ENCODE data around the gene THY1. TPM values are rescaled to one million over a fixed set of nuclear protein-coding genes. Genes with fewer than 3 reads are reported as not detected.

THY1 gene
- total RNA-seq, 1 donor from 2014 or later = 49.2 TPM

- Histone ChIP-seq H4K20me1 (ENCODE audit: low read depth) (peaks cover 6% of the 10 kb centered on the region), H3K4me1 (peaks cover 52% of the 10 kb centered on the region), H3K4me3 (peak overlapping the region; percentile 57), H3K4me2 (peak overlapping the region; percentile 91), H2AFZ (replicated peaks) (peak overlapping the region; percentile 80), H3K79me2 (ENCODE audit: low read depth) (no peaks in the 10 kb centered on the region), H3K27me3 (peaks cover 22% of the 10 kb centered on the region), H3K27ac (no peak overlapping the region), H3F3A (ENCODE audit: low read depth) (peaks cover 54% of the 10 kb centered on the region), H3K36me3 (no peaks in the 10 kb centered on the region), H3K9ac (no peak overlapping the region), H3K9me3 (ENCODE audit: low read depth) (no peaks in the 10 kb centered on the region)
- no peak overlapping the region for H3K4me3 Mint-ChIP-seq
- H3K27me3 Mint-ChIP-seq (ENCODE audit: insufficient read depth, low read depth) = peaks cover 6% of the 10 kb centered on the region
- H3K9me3 Mint-ChIP-seq = no peaks in the 10 kb centered on the region
- TF ChIP-seq EZH2 (IDR thresholded peaks at IDR 0.05) (no peak), CTCF (IDR thresholded peaks at IDR 0.05) (no peak), EZH2phosphoT487 (IDR thresholded peaks at IDR 0.05) (no peak)
- H3K4me1 Mint-ChIP-seq = peaks cover 32% of the 10 kb centered on the region
- DNase-seq (ENCODE audit: low spot score) = peak; percentile 62
- H3K36me3 Mint-ChIP-seq = no peaks in the 10 kb centered on the region
- H3K27ac Mint-ChIP-seq = no peak overlapping the region
These were observed 42.2 kb downstream of the THY1 start for GRCh38 chr11:119380827-119381180.

- no peak overlapping the region for H3K9ac ChIP-seq
- no peak for TF ChIP-seq CTCF (IDR thresholded peaks at IDR 0.05)
- H3K27me3 ChIP-seq = peaks cover 22% of the 10 kb centered on the region
- peak overlapping the region; percentile 57 for H3K4me3 ChIP-seq
- no peak for DNase-seq (ENCODE audit: low spot score)
- H3K36me3 ChIP-seq = no peaks in the 10 kb centered on the region
- no peak overlapping the region for H3K27ac ChIP-seq
- Mint-ChIP-seq H3K4me1 (peaks cover 37% of the 10 kb centered on the region), H3K4me3 (no peak overlapping the region), H3K27me3 (ENCODE audit: insufficient read depth, low read depth) (peaks cover 6% of the 10 kb centered on the region), H3K36me3 (no peaks in the 10 kb centered on the region), H3K9me3 (no peaks in the 10 kb centered on the region), H3K27ac (no peak overlapping the region)
- H3K4me1 ChIP-seq = peaks cover 57% of the 10 kb centered on the region
- H3F3A ChIP-seq (ENCODE audit: low read depth) = peaks cover 58% of the 10 kb centered on the region
- peak overlapping the region; percentile 91 for H3K4me2 ChIP-seq
- no peak overlapping the region for H2AFZ ChIP-seq (replicated peaks)
- H4K20me1 ChIP-seq (ENCODE audit: low read depth) = peaks cover 6% of the 10 kb centered on the region
- H3K79me2 ChIP-seq (ENCODE audit: low read depth) = no peaks in the 10 kb centered on the region
- no peaks in the 10 kb centered on the region for H3K9me3 ChIP-seq (ENCODE audit: low read depth)
These were observed 42.7 kb downstream of the THY1 start for GRCh38 chr11:119380160-119380826.

DNA sequence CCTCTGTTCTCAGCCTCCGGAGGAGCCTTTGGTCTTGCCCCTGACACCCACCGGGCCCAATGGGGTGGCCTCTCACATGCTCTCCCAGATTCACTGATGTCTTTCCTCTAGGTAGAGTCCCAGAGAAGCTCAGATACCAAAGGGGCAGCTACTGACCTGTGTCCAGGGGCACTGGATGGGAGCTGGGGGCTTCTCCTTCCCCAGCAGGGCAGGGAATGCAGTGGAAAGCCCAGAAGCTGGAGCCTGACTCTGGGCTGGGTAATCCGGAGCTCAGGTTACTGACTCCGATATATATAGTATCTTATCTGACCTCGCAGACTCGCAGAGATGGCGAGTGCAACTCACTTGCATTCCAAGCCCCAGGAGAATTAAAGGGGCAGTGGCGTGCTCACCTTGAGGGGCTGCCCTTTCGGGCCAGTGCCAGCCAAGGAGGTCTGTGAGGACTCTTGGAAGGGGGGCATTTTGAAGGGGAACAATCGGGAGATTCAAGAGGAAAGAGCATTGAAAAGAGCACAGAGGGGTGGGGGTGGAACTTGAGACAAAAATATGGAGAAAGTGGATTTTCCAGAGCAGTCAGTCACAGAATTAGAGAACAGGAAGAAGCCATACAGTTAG, 44.0 kb downstream of the THY1 start:
- peak overlapping the region; percentile 33 for H3K4me3 ChIP-seq

More for the DNA sequence above, 44.0 kb downstream of the THY1 start:
- Histone ChIP-seq H3F3A (ENCODE audit: low read depth) (peaks cover 66% of the 10 kb centered on the region), H3K4me2 (peak overlapping the region; percentile 81), H2AFZ (replicated peaks) (no peak overlapping the region), H3K79me2 (ENCODE audit: low read depth) (no peaks in the 10 kb centered on the region), H3K27me3 (peaks cover 17% of the 10 kb centered on the region), H4K20me1 (ENCODE audit: low read depth) (peaks cover 6% of the 10 kb centered on the region), H3K4me1 (peaks cover 68% of the 10 kb centered on the region), H3K9ac (no peak overlapping the region), H3K36me3 (no peaks in the 10 kb centered on the region), H3K27ac (no peak overlapping the region), H3K9me3 (ENCODE audit: low read depth) (no peaks in the 10 kb centered on the region)
- H3K4me3 Mint-ChIP-seq = peak overlapping the region; percentile 43
- H3K36me3 Mint-ChIP-seq = no peaks in the 10 kb centered on the region
- no peak for TF ChIP-seq EZH2phosphoT487 (IDR thresholded peaks at IDR 0.05)
- TF ChIP-seq CTCF (IDR thresholded peaks at IDR 0.05) = no peak
- no peak for TF ChIP-seq EZH2 (IDR thresholded peaks at IDR 0.05)
- peaks cover 47% of the 10 kb centered on the region for H3K4me1 Mint-ChIP-seq
- H3K27ac Mint-ChIP-seq = no peak overlapping the region
- peak; percentile 65 for DNase-seq (ENCODE audit: low spot score)
- peaks cover 6% of the 10 kb centered on the region for H3K27me3 Mint-ChIP-seq (ENCODE audit: insufficient read depth, low read depth)
- no peaks in the 10 kb centered on the region for H3K9me3 Mint-ChIP-seq

All from neural progenitor cell (in vitro differentiated cells).